SH-SY5Y (cell line): ENCODE measurements around the gene FOXP4.

Experiments
- GATA2 ChIP-seq: IDR thresholded peaks from 2 replicates; pipeline ENCODE4 v1.6.1; 2011; ENCODE audit warnings: mild to moderate bottlenecking, low read depth, low read length
- GATA3 ChIP-seq: IDR thresholded peaks from 2 replicates; pipeline ENCODE4 v1.6.1; 2011; ENCODE audit warnings: low read depth, mild to moderate bottlenecking, low read length, moderate library complexity

Gene FOXP4

DNA sequence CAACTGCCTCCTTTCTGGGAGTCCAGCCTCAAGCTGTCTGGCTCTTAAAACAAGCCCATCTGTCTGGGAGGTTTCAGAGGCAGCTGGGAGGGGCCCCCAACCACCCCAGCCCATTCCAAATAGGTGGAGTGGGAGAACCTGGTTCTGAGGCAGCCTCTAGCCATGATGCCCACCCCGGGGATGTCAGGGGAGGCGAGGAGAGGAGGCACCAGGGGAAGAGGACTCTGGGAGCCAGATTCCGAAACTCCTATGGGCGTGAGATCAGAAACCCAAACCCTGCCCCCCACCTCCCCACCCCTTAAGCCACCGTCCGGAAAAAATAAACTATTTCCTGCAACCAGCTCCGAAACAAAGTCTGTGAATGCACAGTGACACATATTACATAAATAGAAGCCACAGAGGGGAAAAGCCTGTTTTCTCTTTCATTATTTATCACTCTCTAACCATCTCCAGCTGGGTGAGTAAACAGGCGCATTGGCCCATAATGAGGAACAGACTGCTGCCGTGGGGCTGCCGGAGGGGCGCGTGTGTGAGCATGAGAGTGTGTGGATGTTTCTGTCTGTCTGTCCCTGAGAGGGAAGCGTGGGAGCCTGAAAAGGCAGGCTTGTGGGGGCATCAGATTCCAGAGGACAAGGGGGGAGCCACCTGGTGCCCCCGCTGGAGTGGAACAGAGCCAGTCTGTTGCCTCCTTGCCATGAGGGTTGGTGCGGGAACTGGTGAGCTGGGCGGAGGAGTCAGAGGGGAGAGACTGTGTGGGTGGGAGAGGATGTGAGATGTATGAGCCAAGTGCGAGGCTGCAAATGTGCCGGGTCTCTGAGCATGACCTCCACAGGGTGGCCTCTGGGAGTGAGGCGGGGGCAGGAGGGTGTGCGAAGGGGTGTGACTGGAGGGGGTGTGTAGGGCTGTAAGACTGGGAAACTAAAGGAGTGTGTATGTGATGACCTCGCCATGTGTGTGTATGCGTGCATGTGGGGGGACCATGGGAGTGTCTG, 14.3 kb upstream of the FOXP4 start:
- TF ChIP-seq GATA2: peak; percentile 95
- no peak; the same call in 1 of the 2 replicates for TF ChIP-seq GATA3

GRCh38 chr6:41535766-41536165, 10.4 kb upstream of the FOXP4 start:
- TF ChIP-seq GATA2 (no peak), GATA3 (no peak)

GRCh38 chr6:41536795-41537758, 9.1 kb upstream of the FOXP4 start:
- TF ChIP-seq GATA2 (no peak), GATA3 (no peak)

- TF ChIP-seq GATA2 (no peak), GATA3 (no peak)
Measured at GRCh38 chr6:41538556-41539182, 7.5 kb upstream of the FOXP4 start.

- no peak for TF ChIP-seq GATA2
- no peak for TF ChIP-seq GATA3
Measured at GRCh38 chr6:41539204-41539603, 7.0 kb upstream of the FOXP4 start.

DNA sequence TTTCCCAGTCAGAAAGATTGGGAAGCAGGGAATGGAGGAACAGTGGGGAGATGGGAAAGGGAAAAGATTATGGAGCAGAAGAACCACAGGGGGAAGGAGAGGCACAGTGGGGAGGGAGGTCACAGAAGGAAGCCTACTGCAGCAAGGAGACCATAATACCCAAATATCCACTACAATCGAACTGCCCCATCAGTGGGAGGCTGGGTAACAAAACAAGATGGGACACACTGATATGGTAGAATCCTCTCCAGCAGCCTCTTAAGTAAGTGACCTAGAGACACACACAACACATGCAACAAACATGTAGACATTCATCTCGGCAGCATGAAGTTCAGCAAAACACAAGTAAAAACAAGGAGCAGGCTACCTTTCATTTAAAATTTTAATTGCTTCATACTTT, 4.8 kb upstream of the FOXP4 start:
- no peak for TF ChIP-seq GATA3
- TF ChIP-seq GATA2: no peak

GRCh38 chr6:41543087-41543486, 3.1 kb upstream of the FOXP4 start:
- TF ChIP-seq GATA2 (no peak), GATA3 (no peak)

DNA sequence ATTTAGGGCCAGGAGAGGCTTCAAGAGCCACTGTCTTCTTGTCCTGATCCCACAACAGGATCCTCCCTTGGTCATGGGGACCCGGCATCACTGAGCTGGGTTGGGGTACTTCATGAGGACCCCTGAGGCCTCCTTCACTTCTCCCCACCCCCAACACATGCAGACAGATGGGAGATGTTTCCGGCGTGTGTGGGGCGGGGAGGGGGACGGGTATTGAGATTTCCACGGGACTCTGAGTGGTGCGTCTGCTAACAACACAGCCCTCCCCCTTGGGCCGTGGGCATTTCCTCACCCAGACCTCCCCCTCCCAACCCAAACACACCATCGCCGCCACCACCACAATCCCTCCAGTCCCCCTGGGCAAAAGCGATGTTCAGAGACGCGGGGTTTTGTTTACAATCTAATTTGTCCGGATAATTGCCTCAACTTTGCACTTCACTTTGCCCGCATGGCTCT, 906 bp upstream of the FOXP4 start:
- TF ChIP-seq GATA3: no peak
- no peak for TF ChIP-seq GATA2

- no peak for TF ChIP-seq GATA3
- no peak for TF ChIP-seq GATA2
Measured at GRCh38 chr6:41546475-41546865, 289 bp downstream of the FOXP4 start.

- no peak for TF ChIP-seq GATA3
- TF ChIP-seq GATA2: no peak
Measured at GRCh38 chr6:41546866-41547798, 951 bp downstream of the FOXP4 start.

DNA sequence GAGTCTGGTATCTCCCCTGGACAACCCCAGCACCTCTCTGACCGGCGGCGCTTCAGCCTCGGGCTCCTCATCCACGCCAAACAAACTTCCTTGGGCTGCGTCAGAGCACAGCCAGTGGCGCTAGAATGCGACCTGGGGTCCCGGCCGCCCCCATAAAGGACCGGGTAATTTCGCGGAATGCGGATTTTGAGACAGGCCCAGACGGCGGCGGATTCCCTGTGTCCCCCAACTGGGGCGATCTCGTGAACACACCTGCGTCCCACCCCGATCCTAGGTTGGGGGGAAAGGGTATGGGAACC, 1.6 kb downstream of the FOXP4 start:
- TF ChIP-seq GATA2 (no peak), GATA3 (no peak)

DNA sequence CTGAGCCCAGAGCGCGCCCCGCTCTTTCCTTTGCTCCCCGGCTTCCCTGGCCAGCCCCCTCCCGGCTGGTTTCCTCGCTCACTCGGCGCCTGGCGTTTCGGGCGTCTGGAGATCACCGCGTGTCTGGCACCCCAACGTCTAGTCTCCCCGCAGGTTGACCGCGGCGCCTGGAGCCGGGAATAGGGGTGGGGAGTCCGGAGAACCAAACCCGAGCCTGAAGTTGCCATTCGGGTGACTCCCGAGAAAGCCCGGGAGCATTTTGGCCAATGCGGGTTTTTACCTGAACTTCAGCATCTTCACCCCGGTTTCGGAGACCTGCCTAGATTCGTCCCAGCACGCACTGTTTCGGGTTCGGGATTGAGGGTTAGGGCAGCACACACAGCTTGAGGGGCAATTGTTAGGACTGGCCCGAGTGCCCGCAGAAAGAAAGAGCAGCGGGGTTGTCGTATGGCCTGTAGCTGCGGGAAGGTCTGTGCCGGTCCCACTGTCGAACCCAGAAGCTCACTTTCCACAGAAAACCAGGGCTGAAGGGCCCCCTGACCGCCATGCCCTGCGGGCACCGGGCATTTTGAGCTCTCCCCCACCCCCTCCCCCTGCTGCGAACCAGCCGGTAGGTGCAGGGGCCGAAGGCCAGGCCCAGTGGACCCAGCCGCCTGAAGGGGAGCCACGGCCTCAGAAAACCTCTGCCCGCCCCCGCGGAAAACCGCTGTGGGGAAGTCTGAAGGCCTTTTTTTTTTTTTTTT, 2.1 kb downstream of the FOXP4 start:
- TF ChIP-seq GATA2 (no peak), GATA3 (no peak)
